HEK293 (cell line): ENCODE results near the gene PTGES3L.

ENCODE experiments used
- CTCF ChIA-PET: fragments of 350-600 bp; formaldehyde crosslinking; extraction: SDS; loops from one replicate; lab custom pipeline; 2021; ENCODE audit warnings: antibody characterized with exemption; lab: Yijun Ruan, JAX
- POLR2A ChIA-PET: fragments of 300-600 bp; formaldehyde crosslinking; extraction: SDS; loops from one replicate; lab custom pipeline; 2020; ENCODE audit warnings: antibody characterized with exemption, inconsistent platforms; lab: Yijun Ruan, JAX
- H3K27ac ChIP-seq: fragments of 200-500 bp; sonication (Bioruptor generic); 2 replicates; pipeline ENCODE4 v1.5.1; 2014; ENCODE audit warnings: low read depth, low read length, control low read depth, inconsistent platforms; ENCODE audit errors: extremely low read depth
- H3K36me3 ChIP-seq, 2 experiments: fragments of 200-500 bp in 1 of 2; sonication (Bioruptor generic) in 1 of 2; 1 replicate in 1 of 2; 2 replicates in 1 of 2; pipeline ENCODE4 v1.5.1; 2014 to 2017; ENCODE audit warnings: inconsistent platforms in 2 of 2, low read length in 2 of 2; ENCODE audit not compliant: control insufficient read depth in 2 of 2, insufficient read depth in 1 of 2
- H3K4me1 ChIP-seq: fragments of 200-500 bp; sonication (Bioruptor generic); 2 replicates; pipeline ENCODE4 v1.5.1; 2014; ENCODE audit warnings: mild to moderate bottlenecking, low read length, inconsistent platforms; ENCODE audit not compliant: control insufficient read depth, insufficient read depth
- H3K4me3 ChIP-seq: 2 replicates; pipeline ENCODE4 v1.5.1; 2011; ENCODE audit warnings: low read depth, mild to moderate bottlenecking, control low read depth, low read length, moderate library complexity
- H3K9me3 ChIP-seq: fragments of 200-500 bp; sonication (Bioruptor generic); 2 replicates; pipeline ENCODE4 v1.5.1; 2014; ENCODE audit warnings: low read depth, low read length, inconsistent platforms; ENCODE audit not compliant: control insufficient read depth, insufficient read depth
- KLF1 ChIP-seq: fragments of 450-650 bp; formaldehyde crosslinking; IDR thresholded peaks from 2 replicates; pipeline ENCODE4 v1.5.1; 2016; ENCODE audit warnings: missing biosample characterization, missing genetic modification characterization
- KLF16 ChIP-seq: fragments of 450-650 bp; formaldehyde crosslinking; IDR thresholded peaks from 2 replicates; pipeline ENCODE4 v1.5.1; 2017; ENCODE audit warnings: missing biosample characterization, missing genetic modification characterization
- PRDM1 ChIP-seq: fragments of 450-650 bp; formaldehyde crosslinking; IDR thresholded peaks from 2 replicates; pipeline ENCODE4; 2016; ENCODE audit warnings: missing biosample characterization, missing genetic modification characterization
- ZBTB10 ChIP-seq: fragments of 450-650 bp; formaldehyde crosslinking; IDR thresholded peaks from 2 replicates; pipeline ENCODE4 v1.5.1; 2016; ENCODE audit warnings: missing biosample characterization, missing genetic modification characterization
- ZEB2 ChIP-seq: fragments of 450-650 bp; formaldehyde crosslinking; IDR thresholded peaks from 2 replicates; pipeline ENCODE4 v1.5.1; 2016; ENCODE audit warnings: missing biosample characterization, missing genetic modification characterization
- ZNF112 ChIP-seq: fragments of 450-650 bp; formaldehyde crosslinking; IDR thresholded peaks from 2 replicates; pipeline ENCODE4 v1.5.0; 2017; ENCODE audit warnings: missing biosample characterization, missing genetic modification characterization
- ZNF155 ChIP-seq: fragments of 450-650 bp; formaldehyde crosslinking; IDR thresholded peaks from 2 replicates; pipeline ENCODE4 v1.5.1; 2016; ENCODE audit warnings: missing biosample characterization, missing genetic modification characterization
- ZNF266 ChIP-seq: fragments of 450-650 bp; formaldehyde crosslinking; IDR thresholded peaks from 2 replicates; pipeline ENCODE4 v1.5.1; 2016; ENCODE audit warnings: missing biosample characterization, missing genetic modification characterization, low read depth
- ZNF398 ChIP-seq: fragments of 450-650 bp; formaldehyde crosslinking; IDR thresholded peaks from 2 replicates; pipeline ENCODE4 v1.5.1; 2017; ENCODE audit warnings: missing biosample characterization, missing genetic modification characterization
- ZNF501 ChIP-seq: fragments of 450-650 bp; formaldehyde crosslinking; IDR thresholded peaks from 2 replicates; pipeline ENCODE4 v1.5.1; 2016; ENCODE audit warnings: missing biosample characterization, missing genetic modification characterization
- ZNF624 ChIP-seq: fragments of 450-650 bp; formaldehyde crosslinking; IDR thresholded peaks from 2 replicates; pipeline ENCODE4 v1.5.1; 2017; ENCODE audit warnings: missing biosample characterization, missing genetic modification characterization
- ZNF629 ChIP-seq: fragments of 450-650 bp; formaldehyde crosslinking; IDR thresholded peaks from 2 replicates; pipeline ENCODE4 v1.5.1; 2017; ENCODE audit warnings: missing biosample characterization, missing genetic modification characterization
- ZNF664 ChIP-seq: fragments of 450-650 bp; formaldehyde crosslinking; IDR thresholded peaks from 2 replicates; pipeline ENCODE4 v1.5.1; 2016; ENCODE audit warnings: missing biosample characterization, missing genetic modification characterization
- ZNF677 ChIP-seq: fragments of 450-650 bp; IDR thresholded peaks from 2 replicates; pipeline ENCODE4 v1.5.0; 2018; ENCODE audit warnings: missing biosample characterization, mild to moderate bottlenecking, missing genetic modification characterization, moderate library complexity
- ZNF701 ChIP-seq: fragments of 450-650 bp; formaldehyde crosslinking; IDR thresholded peaks from 2 replicates; pipeline ENCODE4 v1.5.1; 2016; ENCODE audit warnings: missing biosample characterization, missing genetic modification characterization
- ZXDB ChIP-seq: fragments of 450-650 bp; formaldehyde crosslinking; IDR thresholded peaks from 2 replicates; pipeline ENCODE4 v1.5.1; 2016; ENCODE audit warnings: missing biosample characterization, missing genetic modification characterization
- TF ChIP-seq, protein P1 (sequence below): fragments of 450-650 bp; formaldehyde crosslinking; IDR thresholded peaks from 2 replicates; pipeline ENCODE4 v1.5.1; 2016; ENCODE audit warnings: missing biosample characterization, missing genetic modification characterization
- TF ChIP-seq, protein P2 (sequence below): sonication (generic); formaldehyde crosslinking; IDR thresholded peaks from 2 replicates; pipeline ENCODE4 v1.8.1; 2022; ENCODE audit warnings: mild to moderate bottlenecking, moderate library complexity, missing genetic modification reagents

The PTGES3L gene

DNA sequence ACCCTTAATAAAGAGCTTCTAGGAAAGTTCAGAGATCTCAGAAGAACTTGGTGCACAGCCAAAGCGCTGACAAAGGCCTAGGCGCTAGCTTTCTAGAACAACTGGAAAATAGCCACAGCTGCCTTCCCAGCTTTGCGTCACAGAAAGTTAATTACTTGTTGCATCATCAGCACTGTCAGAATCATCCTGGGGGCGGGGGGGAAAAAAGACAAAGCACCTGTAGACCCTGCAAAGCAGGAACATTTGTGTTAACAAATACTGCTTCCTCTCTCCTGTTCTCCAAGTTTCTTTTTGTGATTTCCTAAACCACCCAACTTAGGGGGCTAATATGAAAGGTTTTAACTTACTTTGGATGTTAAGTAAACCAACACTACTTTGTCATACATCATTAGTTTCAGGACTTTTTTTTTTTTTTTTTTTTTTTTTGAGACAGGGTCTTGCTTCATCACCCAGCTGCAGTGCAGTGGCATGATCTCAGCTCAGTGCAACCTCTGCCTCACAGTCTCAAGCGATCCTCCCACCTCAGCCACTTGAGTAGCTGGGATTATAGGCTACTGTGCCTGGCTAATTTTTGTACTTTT is 10.8 kb downstream of the PTGES3L start (continued):
- peak; percentile 66; the same call in 1 of the 2 replicates for TF ChIP-seq ZNF398 (tag by site-specific recombination)
- TF ChIP-seq ZBTB10, result no peak
- peak; percentile 87 for TF ChIP-seq ZEB2 (tag by site-specific recombination)

DNA sequence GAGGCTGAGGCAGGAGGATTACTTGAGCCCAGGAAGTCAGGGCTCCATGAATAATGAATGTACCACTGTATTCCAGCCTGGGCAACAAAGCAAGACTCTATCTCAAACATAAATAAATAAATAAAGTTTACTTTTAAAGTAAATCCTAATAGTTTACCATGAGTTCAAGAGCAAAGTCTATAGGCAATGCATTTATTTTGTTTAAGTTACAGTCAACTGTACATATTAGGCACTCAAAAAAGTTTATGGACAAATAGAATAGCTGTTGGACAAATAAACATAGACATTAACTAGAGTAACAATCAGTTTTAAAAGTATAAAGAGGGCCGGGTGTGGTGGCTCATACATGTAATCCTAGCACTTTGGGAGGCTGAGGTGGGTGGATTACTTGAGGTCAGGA is 12.0 kb downstream of the PTGES3L start:
- TF ChIP-seq ZNF501 (tag by site-specific recombination), result no peak
- no peak for TF ChIP-seq ZNF266 (tag by site-specific recombination)
- no peaks in the 10 kb centered on the region for H3K9me3 ChIP-seq
- peaks cover 2% of the 10 kb centered on the region in 2 experiments; a peak in 2 of 3 replicates for H3K36me3 ChIP-seq
- no peak overlapping the region for H3K4me3 ChIP-seq
- CTCF ChIA-PET, result interaction anchor here (0.6 kb wide), 2 partner anchors 30 to 148 kb away, joined by 4 to 5 read pairs; partner anchors contain the start of gene RPL27
- H3K4me1 ChIP-seq, result no peaks in the 10 kb centered on the region
- POLR2A ChIA-PET, result interaction anchor here (0.6 kb wide), 1 partner anchor 12 kb away, joined by 5 read pairs; no protein-coding TSS in a partner anchor
- no peak overlapping the region for H3K27ac ChIP-seq

DNA sequence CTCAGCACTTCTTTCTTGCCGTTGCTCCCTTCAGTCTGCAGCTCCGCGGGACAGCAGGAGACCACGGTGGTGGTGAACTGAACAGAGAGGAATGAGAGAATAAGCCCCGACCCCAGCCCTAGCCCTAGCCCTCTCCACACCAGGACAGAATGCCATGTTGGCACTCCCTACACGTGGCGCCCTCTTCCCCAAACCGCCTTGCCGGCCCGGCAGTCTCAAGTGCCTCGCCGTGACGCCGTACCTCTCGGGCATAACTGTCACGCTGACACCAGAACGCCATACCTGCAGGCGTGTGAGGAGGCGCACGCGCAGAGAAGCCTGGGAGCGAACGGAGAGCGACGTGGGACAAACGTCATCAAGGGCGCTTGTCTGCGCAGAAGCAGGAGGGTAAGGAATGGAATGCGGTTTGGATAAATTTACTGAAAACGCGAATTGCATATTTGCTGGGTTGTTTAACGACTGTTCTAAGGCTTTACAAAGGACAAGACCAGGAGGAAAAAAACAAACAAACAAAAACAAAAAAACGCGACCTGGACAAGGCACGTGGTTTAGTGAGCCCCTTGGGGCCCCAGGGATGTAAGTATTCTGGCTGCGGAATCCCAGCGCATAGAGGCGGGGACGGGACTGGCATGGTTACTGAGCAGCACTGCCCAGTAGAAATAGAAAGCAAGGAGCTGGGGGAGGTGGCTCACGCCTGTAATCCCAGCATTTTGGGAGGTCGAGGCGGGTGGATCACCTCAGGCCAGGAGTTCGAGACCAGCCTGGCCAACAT is 15.5 kb downstream of the PTGES3L start, which contains the start of gene AARSD1:
Gene AARSD1 (minus strand): TSS at position 294 of the 772 bp plus-strand sequence. CDS start 14 bp downstream, at position 280.
- no peaks in the 10 kb centered on the region for H3K9me3 ChIP-seq
- CTCF ChIA-PET, result interaction anchor here (0.7 to 1.4 kb wide), 3 partner anchors 34 to 46 kb away, joined by 3 to 4 read pairs (median 3); partner anchors contain the start of gene RPL27
- H3K4me3 ChIP-seq, result peak within 1 kb of the TSS; percentile 76
- POLR2A ChIA-PET, result interaction anchor here (0.5 to 2.0 kb wide), 6 partner anchors 14 to 164 kb away, joined by 3 to 14 read pairs (median 8); partner anchors contain the start of genes BECN1, PTGES3L, RPL27 and RUNDC1
- H3K27ac ChIP-seq, result peak within 1 kb of the TSS; percentile 60; the same call in 1 of the 2 replicates
- H3K36me3 ChIP-seq, result peaks cover 33 to 38% of the 10 kb centered on the region in 2 experiments
- no peaks in the 10 kb centered on the region for H3K4me1 ChIP-seq
- no peak for TF ChIP-seq ZNF701 (tag by site-specific recombination)
- no peak; the same call in none of the 2 replicates for TF ChIP-seq ZXDB
- no peak for TF ChIP-seq ZNF155 (tag by site-specific recombination)
- TF ChIP-seq ZNF398 (tag by site-specific recombination), result no peak
- TF ChIP-seq ZNF629 (tag by site-specific recombination), result peak; percentile 97
- no peak for TF ChIP-seq ZNF112 (tag by site-specific recombination)
- peak; percentile 37; the same call in 1 of the 2 replicates for TF ChIP-seq KLF1
- no peak for TF ChIP-seq PRDM1 (tag by site-specific recombination)
- TF ChIP-seq ZNF624, result no peak
- TF ChIP-seq ZNF664 (tag by site-specific recombination), result no peak
- no peak; the same call in 1 of the 2 replicates for TF ChIP-seq KLF16 (tag by site-specific recombination)
- TF ChIP-seq ZNF677 (tag by site-specific recombination), result no peak
- TF ChIP-seq, protein P1, sequence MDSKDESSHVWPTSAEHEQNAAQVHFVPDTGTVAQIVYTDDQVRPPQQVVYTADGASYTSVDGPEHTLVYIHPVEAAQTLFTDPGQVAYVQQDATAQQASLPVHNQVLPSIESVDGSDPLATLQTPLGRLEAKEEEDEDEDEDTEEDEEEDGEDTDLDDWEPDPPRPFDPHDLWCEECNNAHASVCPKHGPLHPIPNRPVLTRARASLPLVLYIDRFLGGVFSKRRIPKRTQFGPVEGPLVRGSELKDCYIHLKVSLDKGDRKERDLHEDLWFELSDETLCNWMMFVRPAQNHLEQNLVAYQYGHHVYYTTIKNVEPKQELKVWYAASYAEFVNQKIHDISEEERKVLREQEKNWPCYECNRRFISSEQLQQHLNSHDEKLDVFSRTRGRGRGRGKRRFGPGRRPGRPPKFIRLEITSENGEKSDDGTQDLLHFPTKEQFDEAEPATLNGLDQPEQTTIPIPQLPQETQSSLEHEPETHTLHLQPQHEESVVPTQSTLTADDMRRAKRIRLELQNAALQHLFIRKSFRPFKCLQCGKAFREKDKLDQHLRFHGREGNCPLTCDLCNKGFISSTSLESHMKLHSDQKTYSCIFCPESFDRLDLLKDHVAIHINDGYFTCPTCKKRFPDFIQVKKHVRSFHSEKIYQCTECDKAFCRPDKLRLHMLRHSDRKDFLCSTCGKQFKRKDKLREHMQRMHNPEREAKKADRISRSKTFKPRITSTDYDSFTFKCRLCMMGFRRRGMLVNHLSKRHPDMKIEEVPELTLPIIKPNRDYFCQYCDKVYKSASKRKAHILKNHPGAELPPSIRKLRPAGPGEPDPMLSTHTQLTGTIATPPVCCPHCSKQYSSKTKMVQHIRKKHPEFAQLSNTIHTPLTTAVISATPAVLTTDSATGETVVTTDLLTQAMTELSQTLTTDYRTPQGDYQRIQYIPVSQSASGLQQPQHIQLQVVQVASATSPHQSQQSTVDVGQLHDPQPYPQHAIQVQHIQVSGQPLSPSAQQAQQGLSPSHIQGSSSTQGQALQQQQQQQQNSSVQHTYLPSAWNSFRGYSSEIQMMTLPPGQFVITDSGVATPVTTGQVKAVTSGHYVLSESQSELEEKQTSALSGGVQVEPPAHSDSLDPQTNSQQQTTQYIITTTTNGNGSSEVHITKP, result peak; percentile 67; the same call in 1 of the 2 replicates
- TF ChIP-seq, protein P2, sequence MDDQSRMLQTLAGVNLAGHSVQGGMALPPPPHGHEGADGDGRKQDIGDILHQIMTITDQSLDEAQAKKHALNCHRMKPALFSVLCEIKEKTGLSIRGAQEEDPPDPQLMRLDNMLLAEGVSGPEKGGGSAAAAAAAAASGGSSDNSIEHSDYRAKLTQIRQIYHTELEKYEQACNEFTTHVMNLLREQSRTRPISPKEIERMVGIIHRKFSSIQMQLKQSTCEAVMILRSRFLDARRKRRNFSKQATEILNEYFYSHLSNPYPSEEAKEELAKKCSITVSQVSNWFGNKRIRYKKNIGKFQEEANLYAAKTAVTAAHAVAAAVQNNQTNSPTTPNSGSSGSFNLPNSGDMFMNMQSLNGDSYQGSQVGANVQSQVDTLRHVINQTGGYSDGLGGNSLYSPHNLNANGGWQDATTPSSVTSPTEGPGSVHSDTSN, result no peak
